GM18505 (cell line): ENCODE measurements around the gene BLTP3B.
"Not testable (repeated sequence)": the region's sequence is repeated elsewhere in the genome, so short reads cannot be mapped to it uniquely, and the experiment has no call there.

ENCODE experiments used
- ATAC-seq: cut with Tn5 transposase; IDR thresholded peaks from one replicate; pipeline ENCODE4 v1.9.1; 2021; ENCODE audit not compliant: unreplicated experiment
- POLR2A ChIP-seq: IDR thresholded peaks from 4 replicates; pipeline ENCODE4 v1.6.1; 2011; ENCODE audit warnings: borderline replicate concordance; ENCODE audit not compliant: insufficient read depth, insufficient read length; ENCODE audit errors: extremely low read depth

The BLTP3B gene, protein sequence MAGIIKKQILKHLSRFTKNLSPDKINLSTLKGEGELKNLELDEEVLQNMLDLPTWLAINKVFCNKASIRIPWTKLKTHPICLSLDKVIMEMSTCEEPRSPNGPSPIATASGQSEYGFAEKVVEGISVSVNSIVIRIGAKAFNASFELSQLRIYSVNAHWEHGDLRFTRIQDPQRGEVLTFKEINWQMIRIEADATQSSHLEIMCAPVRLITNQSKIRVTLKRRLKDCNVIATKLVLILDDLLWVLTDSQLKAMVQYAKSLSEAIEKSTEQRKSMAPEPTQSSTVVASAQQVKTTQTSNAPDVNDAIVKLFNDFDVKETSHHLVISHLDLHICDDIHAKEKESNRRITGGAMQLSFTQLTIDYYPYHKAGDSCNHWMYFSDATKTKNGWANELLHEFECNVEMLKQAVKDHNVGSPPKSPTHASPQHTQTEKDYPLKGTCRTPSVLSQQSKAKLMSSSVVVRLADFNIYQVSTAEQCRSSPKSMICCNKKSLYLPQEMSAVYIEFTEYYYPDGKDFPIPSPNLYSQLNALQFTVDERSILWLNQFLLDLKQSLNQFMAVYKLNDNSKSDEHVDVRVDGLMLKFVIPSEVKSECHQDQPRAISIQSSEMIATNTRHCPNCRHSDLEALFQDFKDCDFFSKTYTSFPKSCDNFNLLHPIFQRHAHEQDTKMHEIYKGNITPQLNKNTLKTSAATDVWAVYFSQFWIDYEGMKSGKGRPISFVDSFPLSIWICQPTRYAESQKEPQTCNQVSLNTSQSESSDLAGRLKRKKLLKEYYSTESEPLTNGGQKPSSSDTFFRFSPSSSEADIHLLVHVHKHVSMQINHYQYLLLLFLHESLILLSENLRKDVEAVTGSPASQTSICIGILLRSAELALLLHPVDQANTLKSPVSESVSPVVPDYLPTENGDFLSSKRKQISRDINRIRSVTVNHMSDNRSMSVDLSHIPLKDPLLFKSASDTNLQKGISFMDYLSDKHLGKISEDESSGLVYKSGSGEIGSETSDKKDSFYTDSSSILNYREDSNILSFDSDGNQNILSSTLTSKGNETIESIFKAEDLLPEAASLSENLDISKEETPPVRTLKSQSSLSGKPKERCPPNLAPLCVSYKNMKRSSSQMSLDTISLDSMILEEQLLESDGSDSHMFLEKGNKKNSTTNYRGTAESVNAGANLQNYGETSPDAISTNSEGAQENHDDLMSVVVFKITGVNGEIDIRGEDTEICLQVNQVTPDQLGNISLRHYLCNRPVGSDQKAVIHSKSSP (N-terminal part only)

DNA sequence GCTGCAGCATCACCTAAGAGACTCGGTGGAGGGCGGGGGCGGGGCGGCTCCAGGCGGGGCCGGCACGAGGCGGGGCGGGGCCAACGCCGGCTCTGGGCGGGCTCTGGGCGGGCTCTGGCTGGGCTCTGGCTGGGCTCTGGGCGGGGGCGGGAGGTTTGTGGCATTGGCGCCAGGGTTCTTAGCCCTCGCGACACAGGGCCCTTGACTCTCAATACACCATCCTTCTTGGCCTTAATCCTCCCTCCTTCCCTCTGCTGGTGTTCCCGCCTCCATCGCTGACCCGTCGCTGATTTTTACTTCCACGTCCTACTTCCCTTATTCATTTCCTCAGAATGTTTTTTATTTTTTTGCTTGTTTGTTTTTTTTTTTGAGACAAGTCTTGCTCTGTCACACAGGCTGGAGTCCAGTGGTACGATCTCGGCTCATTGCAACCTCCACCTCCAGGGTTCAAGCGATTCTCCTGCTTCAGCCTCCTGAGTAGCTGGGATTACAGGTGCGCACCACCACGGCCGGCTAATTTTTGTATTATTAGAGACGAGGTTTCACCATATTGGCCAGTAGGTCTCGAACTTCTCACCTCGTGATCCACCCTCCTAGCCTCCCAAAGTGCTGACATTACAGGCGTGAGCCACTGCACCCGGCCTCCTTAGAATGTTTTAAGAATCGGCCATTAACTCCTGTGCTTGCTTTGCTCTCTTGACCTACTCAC is at the start of gene BLTP3B:
BLTP3B (minus strand) TSS at position 24 of the 709 bp plus-strand sequence. CDS start 239 bp downstream, outside the sequence.
- ATAC-seq = peak; percentile 67
- peak; percentile 46 for TF ChIP-seq POLR2A

DNA sequence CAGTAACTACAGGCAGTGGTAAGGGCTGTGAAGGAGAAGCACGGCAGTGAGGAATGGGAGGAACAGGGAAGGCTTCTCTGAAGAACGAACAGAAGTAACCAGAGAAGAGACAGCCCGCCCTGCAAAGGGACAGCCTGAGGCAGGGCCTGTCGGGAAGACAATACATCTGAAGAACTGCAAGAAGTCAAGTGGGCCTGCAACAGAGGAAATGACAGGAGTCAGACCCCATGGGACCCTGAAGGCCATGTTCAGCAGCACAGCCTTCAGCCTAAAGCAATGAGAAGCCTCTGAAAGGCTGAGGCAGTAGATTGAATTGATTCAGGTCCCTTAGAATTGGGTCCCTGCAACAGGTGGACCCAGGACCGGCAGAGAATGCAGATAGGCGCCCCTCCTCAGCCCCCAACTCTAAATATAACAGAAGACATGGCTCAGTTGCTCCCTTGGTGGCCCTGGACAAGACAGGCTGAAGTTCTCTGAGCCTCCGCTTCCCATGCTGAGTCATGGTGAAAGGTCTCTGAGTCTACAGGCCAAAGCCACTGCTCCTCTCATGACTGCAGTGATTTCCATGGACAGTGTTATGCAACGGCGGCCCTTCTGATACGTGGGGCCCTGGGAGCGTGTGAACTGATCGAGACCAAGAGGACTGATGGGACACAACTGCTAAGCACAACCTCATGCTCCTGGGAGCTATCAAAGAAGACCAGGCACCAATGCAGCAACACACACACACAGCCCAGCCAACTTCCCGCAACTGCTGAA is 47.1 kb upstream of the BLTP3B start:
- ATAC-seq = no peak
- no peak for TF ChIP-seq POLR2A

DNA sequence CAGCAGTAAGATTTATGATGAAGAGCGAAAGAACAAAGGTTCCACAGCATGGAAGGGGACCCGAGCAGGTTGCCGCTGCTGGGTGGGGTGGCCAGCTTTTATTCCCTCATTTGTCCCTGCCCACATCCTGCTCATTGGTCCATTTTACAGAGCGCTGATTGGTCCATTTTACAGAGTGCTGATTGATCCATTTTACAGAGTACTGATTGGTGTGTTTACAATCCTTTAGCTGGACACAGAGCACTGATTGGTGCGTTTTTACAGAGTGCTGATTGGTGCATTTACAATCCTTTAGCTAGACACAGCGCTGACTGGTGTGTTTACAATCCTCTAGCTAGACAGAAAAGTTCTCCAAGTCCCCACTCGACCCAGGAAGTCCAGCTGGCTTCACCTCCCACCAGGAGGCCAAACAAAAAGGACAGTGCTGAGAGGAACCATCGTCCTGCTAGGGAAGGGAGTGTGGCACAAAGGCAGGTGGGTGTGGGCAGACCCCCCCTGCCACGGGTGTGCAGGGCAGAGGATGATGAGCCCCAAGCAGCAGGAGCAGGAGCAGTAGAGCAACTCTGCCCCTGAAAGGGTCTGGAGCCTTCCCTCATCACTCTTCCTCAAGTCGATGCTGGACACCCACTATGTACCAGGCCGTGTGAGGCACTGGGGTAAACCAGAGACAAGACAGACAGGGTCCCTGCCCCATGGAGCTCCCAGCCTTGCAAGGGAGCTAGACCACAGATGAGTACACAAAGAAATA is 46.4 kb upstream of the BLTP3B start:
- not testable (repeated sequence) for ATAC-seq

DNA sequence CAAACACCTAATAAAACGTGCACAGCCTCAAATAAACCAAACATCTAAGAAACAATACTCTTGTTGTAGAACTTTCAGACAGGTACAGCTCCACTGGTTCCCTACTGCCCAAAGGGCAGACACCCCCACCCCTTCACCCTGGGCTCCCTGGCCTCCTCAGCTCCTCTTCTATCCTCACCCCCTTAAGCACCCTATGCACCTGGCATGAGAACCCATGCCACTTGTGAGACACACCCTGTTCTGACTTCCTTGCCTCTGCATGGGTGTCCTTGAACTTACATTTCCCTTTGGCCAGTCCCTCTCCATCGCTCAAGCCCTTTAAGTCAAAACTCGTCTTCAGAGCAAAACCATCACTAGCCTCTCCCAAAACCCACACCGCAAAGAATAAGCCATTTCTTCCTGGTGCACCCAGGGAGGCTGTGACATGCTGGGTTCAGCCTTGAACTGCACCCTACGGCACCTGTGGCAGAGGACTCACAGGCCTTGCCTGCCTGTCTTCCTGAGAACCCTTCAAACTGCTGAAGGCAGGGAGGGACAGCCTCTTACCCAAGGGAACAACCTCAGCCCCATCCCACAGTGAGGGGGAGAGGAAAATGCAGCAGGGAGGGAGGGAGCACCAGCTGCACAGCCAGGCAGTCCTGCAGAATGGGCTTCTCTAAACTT is 45.3 kb upstream of the BLTP3B start:
- TF ChIP-seq POLR2A = no peak
- ATAC-seq = no peak

DNA sequence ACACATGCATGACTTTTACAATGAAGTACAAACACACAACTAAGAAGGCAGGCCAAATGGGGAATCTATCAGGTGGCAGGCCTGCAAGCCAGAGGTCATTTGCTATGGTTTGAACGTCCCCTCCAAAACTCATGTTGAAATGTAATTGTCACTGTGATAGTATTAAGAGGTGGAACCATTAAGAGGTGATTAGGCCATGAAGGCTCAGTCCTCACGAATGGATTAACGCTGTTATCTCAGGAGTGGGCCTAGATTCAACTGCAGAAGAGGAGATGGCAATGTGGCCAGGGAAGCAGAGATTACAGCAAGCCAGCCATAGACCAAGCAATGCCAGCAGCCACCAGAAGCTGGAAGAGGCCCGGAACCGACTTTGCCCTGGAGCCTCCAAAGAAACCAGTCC is 44.4 kb upstream of the BLTP3B start:
- no peak for TF ChIP-seq POLR2A
- no peak for ATAC-seq

DNA sequence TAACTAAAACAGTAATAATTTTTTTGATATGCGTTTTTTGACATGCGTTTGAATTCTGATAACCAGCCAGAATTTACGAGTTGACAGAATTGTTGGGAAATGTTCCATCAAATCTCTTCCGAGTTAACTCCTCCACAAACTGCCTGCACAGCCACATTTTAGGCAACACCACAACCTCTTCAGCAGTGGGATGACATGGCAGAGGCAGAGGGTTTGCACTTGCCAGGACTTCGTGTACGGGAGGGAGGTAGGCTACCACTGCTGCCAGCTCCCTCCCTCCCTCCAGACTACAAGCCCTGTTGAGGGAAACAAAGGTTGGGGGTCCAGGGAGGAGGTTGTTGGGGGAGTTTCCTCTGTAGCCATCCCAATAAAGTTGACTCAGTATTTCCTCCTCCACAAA is 43.4 kb upstream of the BLTP3B start:
- no peak for ATAC-seq
- TF ChIP-seq POLR2A = no peak

DNA sequence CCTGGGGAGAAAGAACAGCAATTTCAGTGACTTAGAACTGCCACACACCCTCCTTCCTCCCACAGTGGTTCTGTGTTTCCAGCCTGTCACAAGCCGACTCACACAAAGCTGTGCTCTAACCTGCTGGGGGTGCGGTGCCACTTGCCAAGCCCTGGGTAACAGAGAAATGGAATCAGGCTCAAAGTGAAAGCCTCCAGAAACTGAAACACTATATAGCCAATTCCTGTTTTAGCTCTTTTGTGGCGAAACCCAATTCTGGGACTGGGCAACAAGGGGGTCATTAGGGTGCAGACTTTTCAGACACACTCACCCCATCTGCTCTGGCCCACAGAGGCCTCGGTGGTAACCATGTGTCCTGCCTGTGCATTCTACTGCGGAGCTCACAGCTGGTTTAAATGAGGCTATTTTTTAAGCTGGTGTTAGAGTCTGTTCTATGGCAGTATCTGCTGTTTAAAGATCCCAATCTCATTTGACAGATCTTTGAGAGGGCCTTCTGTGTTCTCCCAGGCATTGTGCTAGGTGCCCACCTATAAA is 42.8 kb upstream of the BLTP3B start:
- TF ChIP-seq POLR2A = no peak
- ATAC-seq = peak; percentile 68

DNA sequence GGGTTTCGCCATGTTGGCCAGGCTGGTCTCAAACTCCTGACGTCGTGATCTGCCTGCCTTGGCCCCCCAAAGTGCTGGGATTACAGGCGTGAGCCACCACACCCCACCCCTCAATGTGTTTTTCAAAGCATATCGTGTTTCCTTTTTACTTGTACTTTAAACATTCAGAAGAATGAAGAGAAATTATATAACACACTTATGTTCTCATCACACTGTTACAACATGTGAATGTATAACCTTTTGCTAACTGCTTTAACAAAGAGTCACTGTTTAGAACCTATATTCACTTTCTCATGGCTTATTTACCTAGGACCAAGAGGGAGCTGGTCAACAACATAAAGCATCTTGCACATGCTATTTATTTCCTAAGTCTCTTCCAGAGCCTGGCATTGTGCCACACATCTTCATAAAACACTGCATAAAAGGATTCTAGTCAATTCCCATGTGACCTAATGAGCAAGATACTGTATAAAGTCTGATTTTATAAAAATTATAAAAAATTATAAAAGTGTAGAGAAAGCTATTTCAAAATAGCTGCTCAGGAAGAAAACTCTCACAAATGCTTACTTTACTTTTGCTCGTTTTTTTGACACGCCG is 42.0 kb upstream of the BLTP3B start:
- TF ChIP-seq POLR2A = no peak
- no peak for ATAC-seq

DNA sequence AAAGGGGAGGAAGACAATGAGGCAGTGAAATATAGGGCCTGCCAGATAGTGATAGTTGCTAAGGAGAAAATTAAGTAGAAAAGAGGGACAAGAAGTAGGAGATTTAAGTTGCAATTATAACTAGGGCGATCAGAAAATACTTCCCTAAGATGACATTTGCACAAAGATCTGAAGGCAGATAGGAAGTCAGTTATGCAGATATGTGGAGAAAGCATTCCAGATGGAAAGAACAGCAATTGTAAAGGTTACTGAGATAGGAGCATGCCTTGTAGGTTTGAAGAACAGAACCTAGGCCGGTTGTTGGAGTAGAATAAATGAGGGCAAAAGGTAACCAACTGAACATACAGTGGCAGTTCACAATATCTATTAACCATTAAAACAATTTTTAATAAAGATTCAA is 36.6 kb upstream of the BLTP3B start:
- no peak for ATAC-seq
- no peak for TF ChIP-seq POLR2A

DNA sequence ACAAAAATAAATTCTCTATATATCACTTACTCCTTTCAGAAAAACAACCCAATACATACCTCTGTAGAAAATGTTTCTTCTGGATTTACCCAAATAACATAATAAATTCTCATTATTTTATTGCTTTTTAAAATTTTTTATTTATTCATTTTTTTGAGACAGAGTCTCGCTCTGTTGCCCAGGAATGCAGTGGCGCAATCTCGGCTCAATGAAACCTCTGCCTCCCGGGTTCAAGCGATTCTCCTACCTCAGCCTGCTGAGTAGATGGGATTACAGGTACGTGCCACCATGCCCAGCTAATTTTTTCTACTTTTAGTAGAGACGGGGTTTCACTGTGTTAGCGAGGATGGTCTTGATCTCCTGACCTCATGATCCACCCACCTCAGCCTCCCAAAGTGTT is 33.8 kb upstream of the BLTP3B start:
- ATAC-seq = not testable (repeated sequence)

DNA sequence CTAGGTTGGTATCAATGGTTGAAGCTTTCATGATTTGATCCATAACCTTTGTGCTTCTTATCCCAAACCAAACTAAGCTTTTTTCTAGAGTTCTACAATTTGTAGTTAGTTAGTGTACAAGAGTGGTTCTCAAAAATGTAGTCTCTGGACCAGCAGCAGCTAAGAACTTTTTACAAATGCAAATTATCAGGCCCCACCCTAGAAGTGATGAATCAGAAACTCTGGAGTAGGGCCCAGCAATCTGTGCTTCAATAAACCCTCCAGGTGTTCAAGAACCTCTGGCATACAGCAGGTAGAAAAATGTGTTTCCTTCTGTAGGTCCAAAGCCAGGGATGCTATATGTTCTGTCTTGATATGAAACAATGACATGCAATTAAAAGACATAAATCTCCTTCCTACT is 31.8 kb upstream of the BLTP3B start:
- TF ChIP-seq POLR2A = no peak
- ATAC-seq = no peak
